Stimulated activated CD4-positive, alpha-beta T cell treated with anti-CD3 and anti-CD28 coated beads, TNF-alpha, amount 100 ng/mL, for 4 hours (primary cell): ENCODE data around the gene NDUFB4.
"Not testable (repeated sequence)": the region's sequence is repeated elsewhere in the genome, so short reads cannot be mapped to it uniquely, and the experiment has no call there.

Source experiments
- DNase-seq, 3 experiments: peaks; one replicate each; pipeline ENCODE4 v3.0.0-alpha.2; 2020; ENCODE audit warnings: low read depth in 3 of 3

The NDUFB4 gene

DNA sequence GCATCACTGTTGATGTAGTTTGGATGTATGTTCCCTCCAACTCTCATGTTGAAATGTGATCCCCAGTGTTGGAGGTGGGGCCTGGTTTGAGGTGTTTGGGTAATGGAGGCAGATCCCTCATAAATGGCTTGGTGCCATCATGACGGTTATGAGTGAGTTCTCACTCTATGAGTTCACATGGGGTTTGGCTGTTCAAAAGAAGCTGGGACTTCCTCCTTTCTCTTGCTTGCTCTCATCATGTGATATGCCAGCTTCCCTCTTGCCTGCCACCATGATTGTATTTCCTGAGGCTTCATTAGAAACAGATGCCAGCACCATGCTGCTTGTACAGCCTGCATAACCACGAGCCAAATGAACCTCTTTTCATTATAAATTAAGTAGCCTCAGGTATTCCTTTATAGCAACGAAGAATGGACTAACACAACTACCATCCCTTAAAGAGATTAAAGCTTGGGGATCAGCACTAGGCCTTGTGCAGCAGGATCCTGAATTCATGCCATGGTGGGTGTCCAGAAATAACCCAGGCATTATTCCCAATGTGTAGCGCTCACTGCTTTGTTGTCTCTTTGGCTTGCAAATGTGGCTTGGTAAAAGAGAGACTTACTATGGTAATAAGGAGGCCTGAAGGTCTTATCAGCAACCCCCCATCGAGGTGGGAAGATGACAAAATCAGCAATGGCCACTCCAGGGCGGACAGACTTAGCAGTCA is 41.9 kb downstream of the NDUFB4 start:
- no peak for DNase-seq

- DNase-seq, result not testable (repeated sequence)
Measured at GRCh38 chr3:120638820-120639219, 42.7 kb downstream of the NDUFB4 start.

DNA sequence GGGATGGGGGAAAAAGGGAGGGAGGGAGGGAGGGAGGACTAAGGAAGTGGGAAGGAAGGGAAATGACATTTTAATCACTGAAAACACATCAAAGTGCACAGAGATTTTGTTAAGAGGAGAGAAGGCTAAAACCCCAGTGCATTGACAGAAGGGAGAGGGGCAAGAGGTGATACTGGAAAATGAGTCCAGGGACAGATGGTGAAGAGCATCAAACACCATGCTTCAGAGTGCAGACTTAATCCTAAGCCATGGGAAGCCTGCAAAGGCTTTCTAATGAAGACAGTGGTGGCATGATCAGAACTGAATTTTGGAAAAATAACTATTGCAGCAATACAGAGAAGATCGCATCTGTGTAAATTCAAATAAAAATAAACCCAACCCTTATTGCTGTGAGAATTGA is 44.1 kb downstream of the NDUFB4 start:
- DNase-seq, result no peak

DNA sequence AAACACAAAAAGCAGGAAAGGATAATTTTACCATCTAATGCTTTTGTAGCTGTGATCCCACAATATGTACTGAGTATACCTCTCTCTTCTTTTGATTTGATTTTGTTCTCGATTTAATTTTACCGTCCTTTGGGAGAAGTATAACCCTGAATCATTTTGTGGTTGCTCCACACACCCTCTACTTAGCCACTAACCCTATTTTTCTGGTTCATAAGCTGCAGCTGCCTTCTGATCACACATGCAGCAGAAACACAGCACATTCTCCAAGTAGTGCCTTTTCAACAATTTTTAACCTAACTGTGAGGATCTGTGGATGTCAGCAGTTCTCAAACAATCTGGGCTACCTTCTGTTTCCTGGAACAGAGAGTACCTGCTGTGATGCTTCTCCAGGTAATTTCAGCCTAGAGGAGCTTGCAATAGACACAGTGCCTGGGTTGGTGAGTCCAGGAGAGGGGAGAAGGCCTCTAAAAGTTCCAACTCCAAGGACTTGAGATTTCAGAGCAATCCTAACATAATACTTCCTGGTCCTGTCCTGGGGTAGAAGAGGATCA is 45.6 kb downstream of the NDUFB4 start:
- DNase-seq, result no peak

GRCh38 chr3:120642368-120642948 is 46.3 kb downstream of the NDUFB4 start:
- no peak for DNase-seq

DNA sequence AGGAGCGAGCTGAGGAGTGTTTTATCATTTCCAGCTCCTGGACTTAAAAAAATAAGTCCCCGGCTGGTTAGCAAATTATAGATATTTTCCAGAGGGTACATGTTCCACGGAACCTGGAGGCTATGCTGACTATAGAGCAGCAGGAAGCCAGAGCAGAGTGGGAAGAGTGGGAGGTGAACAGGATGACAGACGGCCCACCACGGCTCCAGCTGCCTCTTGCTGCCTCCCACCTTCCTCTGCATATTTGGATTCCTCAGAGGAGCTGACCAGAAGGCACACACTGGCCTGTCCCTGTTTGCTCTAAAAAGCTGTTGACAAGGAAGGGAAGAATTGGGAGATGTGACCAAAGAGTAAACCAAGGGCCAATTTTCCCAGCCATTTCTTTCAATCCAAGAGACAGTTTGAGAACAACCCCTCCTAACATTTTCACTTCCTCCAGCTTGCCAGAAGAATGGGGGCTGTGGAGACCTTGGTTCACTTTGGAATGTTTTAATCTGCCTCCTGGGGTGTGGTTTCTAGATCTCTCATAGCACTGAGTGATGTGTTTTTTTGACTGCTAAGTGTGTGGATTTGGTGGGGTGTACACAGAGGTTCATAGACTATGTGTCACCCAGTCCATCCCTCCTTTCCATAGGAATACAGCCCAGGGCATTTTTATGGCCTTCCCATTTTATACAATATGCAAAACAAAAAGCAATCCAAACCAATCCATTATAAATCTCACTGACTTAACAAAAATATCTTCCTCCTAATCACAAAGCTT is 49.1 kb downstream of the NDUFB4 start:
- no peak for DNase-seq

DNA sequence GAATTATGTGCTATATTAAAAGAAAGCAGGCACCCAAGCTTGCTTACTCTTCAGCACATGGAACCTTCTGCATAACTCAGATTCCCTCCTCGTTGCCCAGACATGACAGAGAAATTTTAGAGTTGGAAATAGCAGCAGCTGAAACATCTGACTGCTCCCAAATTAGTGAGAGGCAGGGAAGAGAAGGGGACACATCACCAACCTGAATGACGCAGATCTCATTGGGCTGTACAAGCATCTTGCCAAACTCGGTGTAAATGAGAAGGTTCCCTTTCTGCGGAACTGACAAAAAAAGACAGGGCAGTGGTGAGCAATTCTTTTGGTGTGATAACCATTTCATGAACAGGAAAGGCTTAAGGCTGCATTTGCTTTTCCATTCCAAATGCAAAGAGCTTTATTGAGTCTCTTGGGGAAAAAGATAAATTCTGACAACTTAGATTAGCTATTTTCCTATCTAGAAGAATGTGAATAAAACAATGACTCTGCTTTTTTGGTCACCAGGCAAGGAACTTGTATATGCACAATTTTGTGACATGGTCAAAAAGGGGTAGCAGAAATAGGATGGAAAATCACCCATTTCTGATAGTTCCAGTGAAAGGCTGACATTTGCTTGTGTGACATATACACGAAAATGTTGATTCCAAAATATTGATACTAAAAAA is 50.8 kb downstream of the NDUFB4 start:
- DNase-seq, result no peak

DNA sequence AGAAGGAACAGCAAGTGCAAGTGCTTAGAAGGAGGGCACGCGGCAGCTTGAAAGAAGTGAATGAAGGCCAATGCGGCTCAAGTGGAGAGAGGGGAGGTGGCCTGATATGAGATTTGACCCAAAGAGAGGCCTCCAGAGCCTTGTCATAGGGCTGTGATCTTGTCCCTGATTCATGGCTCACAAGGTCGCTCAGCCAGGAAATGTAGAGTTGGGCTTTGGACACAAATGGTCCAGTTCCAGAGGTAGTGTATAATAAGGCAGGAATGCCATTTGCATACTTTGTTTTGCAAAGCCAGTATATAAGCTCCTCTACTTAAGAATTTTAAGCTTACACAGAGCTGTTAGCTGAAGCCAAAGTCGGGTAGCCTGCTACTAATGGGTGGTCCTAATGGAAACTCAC is 52.2 kb downstream of the NDUFB4 start:
- no peak for DNase-seq

- no peak for DNase-seq
Measured at GRCh38 chr3:120649830-120650233, 53.7 kb downstream of the NDUFB4 start.

GRCh38 chr3:120650311-120650710 is 54.2 kb downstream of the NDUFB4 start:
- DNase-seq, result no peak
